Ramos (cell line): ENCODE data around the gene MARCKS.

Experiments
- in situ Hi-C: fragments of 300-500 bp; cut with MboI; formaldehyde crosslinking; loops from one replicate; pipeline ENCODE4 v1.14.3; 2022; ENCODE audit warnings: low sequenced_read_pairs; ENCODE audit not compliant: unreplicated experiment

Gene MARCKS

GRCh38 chr6:113856625-113857555 is at the start of gene MARCKS:
Gene MARCKS (plus strand): TSS chr6:113857345. CDS start chr6:113857746, 401 bp downstream.
- in situ Hi-C loops: no loop called here

GRCh38 chr6:113809826-113810225 is 47.3 kb upstream of the MARCKS start:
- in situ Hi-C loops: no loop called here

GRCh38 chr6:113813142-113813541 is 44.0 kb upstream of the MARCKS start:
- in situ Hi-C loops: no loop called here

GRCh38 chr6:113818578-113818977 is 38.6 kb upstream of the MARCKS start:
- in situ Hi-C loops: no loop called here

- in situ Hi-C loops: no loop called here
These were observed 37.8 kb upstream of the MARCKS start for GRCh38 chr6:113819169-113819830.

- in situ Hi-C loops: no loop called here
These were observed 36.4 kb upstream of the MARCKS start for GRCh38 chr6:113820761-113821160.

GRCh38 chr6:113821445-113821844 is 35.7 kb upstream of the MARCKS start:
- in situ Hi-C loops: no loop called here

GRCh38 chr6:113823916-113824315 is 33.2 kb upstream of the MARCKS start:
- in situ Hi-C loops: no loop called here

- in situ Hi-C loops: no loop called here
These were observed 32.7 kb upstream of the MARCKS start for GRCh38 chr6:113824411-113824810.

GRCh38 chr6:113824866-113825265 is 32.3 kb upstream of the MARCKS start:
- in situ Hi-C loops: no loop called here

- in situ Hi-C loops: no loop called here
These were observed 31.4 kb upstream of the MARCKS start for GRCh38 chr6:113825781-113826180.

GRCh38 chr6:113828984-113829695 is 28.0 kb upstream of the MARCKS start:
- in situ Hi-C loops: no loop called here

GRCh38 chr6:113829696-113830045 is 27.5 kb upstream of the MARCKS start:
- in situ Hi-C loops: no loop called here

- in situ Hi-C loops: no loop called here
These were observed 27.0 kb upstream of the MARCKS start for GRCh38 chr6:113830140-113830539.

- in situ Hi-C loops: no loop called here
These were observed 23.6 kb upstream of the MARCKS start for GRCh38 chr6:113833537-113833936.

- in situ Hi-C loops: no loop called here
These were observed 20.0 kb upstream of the MARCKS start for GRCh38 chr6:113837170-113837569.

GRCh38 chr6:113842165-113842564 is 15.0 kb upstream of the MARCKS start:
- in situ Hi-C loops: no loop called here

GRCh38 chr6:113843500-113844073 is 13.6 kb upstream of the MARCKS start:
- in situ Hi-C loops: no loop called here

- in situ Hi-C loops: no loop called here
These were observed 10.6 kb upstream of the MARCKS start for GRCh38 chr6:113846577-113846976.

GRCh38 chr6:113847447-113847846 is 9.7 kb upstream of the MARCKS start:
- in situ Hi-C loops: no loop called here

- in situ Hi-C loops: no loop called here
These were observed 8.9 kb upstream of the MARCKS start for GRCh38 chr6:113848280-113848679.
